RWPE1 (cell line): ENCODE results near the gene ASCC2.
A peak's percentile ranks its signal among the peaks of the same experiment; 100 is the strongest.

Source experiments
- CTCF ChIA-PET: fragments of 350-600 bp; sonication (Branson Sonifier 250); formaldehyde crosslinking; extraction: SDS; loops from one replicate; lab custom pipeline; 2021; lab: Yijun Ruan, JAX
- POLR2A ChIA-PET: fragments of 400-600 bp; formaldehyde crosslinking; extraction: SDS; loops from one replicate; lab custom pipeline; 2020; ENCODE audit warnings: antibody characterized with exemption; ENCODE audit not compliant: low non-redundant PET; lab: Yijun Ruan, JAX
- DNase-seq: peaks from one replicate; pipeline ENCODE4 v3.0.0; 2012; ENCODE audit warnings: low spot score
- H3K27ac ChIP-seq: fragments of 450-650 bp; 2 replicates; pipeline ENCODE4 v1.5.1; 2017
- TF ChIP-seq, protein P1 (sequence below): fragments of 450-650 bp; conservative IDR thresholded peaks from 2 replicates; pipeline ENCODE4 v1.5.1; 2017; ENCODE audit warnings: low read depth, mild to moderate bottlenecking

Gene ASCC2

DNA sequence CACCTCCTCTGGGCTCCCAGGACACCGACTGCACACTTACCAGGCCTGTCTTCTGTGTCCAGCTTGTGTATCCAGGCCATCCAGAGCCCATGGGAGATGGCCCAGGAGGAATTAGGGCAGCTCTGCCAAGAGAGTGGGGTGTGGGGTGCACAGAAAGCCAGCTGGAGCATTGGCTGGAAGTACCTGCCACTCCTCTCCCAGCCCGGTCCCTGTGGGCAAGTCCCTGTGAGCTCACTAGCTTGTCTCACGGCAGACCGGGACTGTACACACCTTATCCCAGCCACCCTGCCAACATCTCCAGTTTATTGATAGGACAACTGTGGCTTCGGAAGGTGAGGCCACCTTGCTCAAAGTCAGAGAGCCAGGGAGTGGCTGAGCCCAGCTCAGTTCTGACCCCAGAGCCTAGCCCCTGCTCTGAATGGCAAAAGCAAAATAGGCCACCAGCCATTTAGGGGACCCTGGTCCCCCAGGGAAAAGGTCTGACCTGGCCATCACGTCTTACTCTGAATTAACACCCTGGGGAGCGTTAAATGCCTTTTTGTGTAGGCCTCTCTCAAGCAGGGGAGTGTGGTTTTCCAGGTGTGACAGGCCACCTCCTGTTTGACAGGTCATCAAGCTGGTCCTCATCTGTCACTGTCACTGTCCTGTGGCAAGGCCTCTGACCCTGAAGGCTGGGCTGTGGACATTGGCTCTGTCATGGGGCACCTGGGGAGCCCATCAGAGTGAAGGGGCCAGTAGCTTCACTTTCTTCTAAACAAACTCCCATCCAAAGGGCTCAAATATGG, 55.8 kb downstream of the ASCC2 start:
- peak overlapping the region; percentile 72 for H3K27ac ChIP-seq
- POLR2A ChIA-PET: no interaction called here
- DNase-seq: no peak
- CTCF ChIA-PET: no interaction called here
- TF ChIP-seq, protein P1, sequence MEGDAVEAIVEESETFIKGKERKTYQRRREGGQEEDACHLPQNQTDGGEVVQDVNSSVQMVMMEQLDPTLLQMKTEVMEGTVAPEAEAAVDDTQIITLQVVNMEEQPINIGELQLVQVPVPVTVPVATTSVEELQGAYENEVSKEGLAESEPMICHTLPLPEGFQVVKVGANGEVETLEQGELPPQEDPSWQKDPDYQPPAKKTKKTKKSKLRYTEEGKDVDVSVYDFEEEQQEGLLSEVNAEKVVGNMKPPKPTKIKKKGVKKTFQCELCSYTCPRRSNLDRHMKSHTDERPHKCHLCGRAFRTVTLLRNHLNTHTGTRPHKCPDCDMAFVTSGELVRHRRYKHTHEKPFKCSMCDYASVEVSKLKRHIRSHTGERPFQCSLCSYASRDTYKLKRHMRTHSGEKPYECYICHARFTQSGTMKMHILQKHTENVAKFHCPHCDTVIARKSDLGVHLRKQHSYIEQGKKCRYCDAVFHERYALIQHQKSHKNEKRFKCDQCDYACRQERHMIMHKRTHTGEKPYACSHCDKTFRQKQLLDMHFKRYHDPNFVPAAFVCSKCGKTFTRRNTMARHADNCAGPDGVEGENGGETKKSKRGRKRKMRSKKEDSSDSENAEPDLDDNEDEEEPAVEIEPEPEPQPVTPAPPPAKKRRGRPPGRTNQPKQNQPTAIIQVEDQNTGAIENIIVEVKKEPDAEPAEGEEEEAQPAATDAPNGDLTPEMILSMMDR: no peak

DNA sequence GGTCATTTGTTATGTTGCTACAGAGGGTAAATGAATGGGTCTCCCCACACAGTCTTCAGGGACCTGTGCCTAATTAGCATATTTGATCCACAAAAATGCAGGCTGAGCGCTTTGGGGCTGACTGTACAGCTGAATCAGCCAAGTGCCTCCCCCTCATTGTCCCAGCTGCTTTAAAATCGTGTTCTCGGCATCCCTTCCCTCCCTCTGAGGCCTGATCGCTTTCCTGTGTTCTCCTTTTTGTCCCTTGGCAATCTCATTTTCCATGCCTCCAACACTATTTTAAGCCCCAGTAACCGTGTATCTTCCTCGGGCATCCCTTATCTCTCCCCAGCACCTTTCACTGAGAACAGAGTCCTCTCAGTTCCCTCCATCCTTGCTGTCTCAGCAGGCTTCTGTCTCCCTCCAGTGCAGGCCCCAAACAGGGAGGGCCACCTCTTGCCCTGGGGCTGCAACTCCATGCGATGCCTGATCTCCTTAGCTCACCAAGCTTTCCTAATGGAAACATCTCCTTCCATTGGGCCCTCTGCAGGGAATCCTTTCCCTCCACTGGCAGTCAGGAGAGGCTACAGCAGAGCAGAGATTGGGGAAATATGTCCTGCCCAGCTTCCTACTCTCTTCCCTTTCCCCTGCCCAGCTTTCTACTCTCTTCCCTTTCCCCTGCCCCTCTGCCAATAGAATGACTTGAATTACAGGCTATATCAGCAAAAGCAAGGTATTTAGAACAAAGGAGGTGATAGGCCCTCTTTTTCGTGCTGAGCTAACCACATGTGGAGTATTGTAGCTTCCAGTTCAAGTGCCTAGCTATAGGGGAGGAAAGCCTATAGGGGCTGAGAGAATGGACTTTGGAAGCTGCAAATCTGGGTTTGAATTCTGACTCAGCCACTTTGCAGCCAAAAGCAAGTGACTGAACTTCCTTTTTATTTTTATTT, 57.1 kb downstream of the ASCC2 start:
- POLR2A ChIA-PET: interaction anchor here (1.1 kb wide), 1 partner anchor 15 kb away, joined by 4 read pairs; the partner anchor contains the start of gene ZMAT5
- peak; percentile 67 for DNase-seq
- CTCF ChIA-PET: no interaction called here
- TF ChIP-seq, protein P1: no peak
- peak overlapping the region; percentile 72 for H3K27ac ChIP-seq

DNA sequence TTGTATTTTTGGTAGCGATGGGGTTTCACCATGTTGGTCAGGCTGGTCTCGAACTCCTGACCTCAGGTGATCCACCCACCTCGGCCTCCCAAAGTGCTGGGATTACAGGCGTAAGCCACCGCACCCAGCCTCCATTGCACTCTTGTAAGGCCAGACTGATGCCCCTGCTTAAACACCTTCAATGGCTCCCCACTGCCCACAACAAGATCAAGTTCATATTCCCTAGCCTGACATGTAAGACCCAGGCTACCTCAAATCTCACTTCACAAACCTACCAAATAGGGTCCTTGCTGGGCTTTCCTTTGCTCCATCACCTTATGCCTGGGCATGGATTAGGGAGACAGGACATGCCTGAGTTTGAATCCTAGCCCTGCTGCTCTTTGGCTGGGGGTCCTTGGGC, 57.9 kb downstream of the ASCC2 start:
- POLR2A ChIA-PET: no interaction called here
- CTCF ChIA-PET: no interaction called here
- peak overlapping the region; percentile 72; the same call in 1 of the 2 replicates for H3K27ac ChIP-seq

DNA sequence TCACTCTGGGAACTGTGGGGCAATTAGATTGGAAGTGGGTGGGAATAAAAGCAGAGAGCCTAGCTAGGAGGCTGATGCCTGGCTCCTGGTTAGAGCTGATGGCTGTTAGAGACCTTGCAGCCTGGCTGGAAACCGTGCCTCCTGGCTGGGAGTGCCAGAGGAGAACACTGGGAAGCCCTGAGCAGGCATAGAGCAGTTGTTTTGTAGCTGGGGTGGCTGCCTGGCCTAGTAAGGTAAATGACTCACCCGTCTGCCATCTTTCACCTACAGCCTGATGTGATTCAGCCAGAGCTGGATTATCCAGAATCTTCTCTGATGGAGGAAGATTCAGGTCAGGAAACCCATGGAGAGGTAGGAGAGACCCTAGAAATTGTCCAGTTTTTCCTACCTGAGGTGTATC, 64.8 kb downstream of the ASCC2 start:
- TF ChIP-seq, protein P1: no peak
- DNase-seq: peak; percentile 67
- H3K27ac ChIP-seq: peak overlapping the region; percentile 80
- ChIA-PET CTCF (interaction anchor here (1.4 kb wide), 1 partner anchor 11 kb away, joined by 6 read pairs; no protein-coding TSS in a partner anchor), POLR2A (interaction anchor here (0.6 kb wide), 2 partner anchors 93 to 111 kb away, joined by 3 to 6 read pairs; no protein-coding TSS in a partner anchor)

More for the DNA sequence above, 57.9 kb downstream of the ASCC2 start:
- TF ChIP-seq, protein P1: no peak
- DNase-seq: no peak

DNA sequence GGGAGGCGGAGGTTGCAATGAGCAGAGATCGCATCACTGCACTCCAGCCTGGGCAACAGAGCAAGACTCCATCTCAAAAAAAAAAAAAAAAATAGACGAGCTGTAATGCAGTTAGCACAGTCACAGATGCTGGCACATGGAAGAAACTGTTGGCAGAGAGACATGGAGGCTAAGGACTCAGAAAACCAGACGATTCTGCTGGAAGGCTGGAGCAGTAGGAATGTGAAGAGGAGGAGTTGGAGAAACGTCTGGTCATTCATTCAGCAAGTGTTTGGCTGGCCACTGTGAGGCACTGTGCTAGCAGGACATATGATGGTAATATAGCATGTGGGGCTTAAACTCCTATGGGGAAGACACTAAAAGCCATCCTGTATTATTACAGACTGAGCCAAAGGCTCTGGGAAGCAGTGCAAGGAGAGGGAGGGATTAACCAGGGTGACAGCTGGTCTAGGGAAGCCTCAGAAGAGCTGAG, 65.9 kb downstream of the ASCC2 start:
- TF ChIP-seq, protein P1: no peak
- ChIA-PET POLR2A (no interaction called here), CTCF (interaction anchor here (0.6 to 1.4 kb wide), 2 partner anchors 10 to 12 kb away, joined by 5 to 6 read pairs; no protein-coding TSS in a partner anchor)
- DNase-seq: no peak
- peak overlapping the region; percentile 80 for H3K27ac ChIP-seq

DNA sequence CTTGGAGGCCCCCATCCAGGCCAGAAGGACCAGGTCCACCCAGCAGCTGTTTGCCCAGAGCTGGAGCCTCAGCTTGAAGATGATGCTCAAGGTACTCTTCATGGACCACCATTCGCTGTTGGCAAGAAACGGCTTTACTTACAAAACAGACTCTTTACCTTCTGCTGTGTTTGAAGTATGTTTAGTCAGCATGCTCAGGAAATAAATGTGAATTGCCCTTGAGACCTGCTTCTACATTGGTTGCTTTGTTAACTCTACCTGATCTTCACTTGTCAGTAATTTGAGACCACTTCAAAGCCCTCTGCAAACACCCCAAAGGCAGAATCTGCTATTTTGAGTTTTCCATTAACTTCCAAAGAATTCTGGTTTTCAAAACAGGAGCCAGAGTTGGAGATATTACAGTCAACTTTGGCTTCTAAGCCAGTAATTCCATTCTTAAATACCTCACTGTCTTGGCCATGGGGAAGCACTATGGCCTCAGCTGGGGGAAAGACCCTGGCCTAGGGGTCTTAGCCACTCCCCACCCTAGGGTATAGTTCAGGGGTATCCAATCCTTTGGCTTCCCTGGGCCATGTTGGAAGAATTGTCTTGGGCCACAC, 68.3 kb downstream of the ASCC2 start:
- H3K27ac ChIP-seq: no peak overlapping the region
- CTCF ChIA-PET: interaction anchor here (0.6 kb wide), 2 partner anchors 89 to 100 kb away, joined by 3 to 4 read pairs; no protein-coding TSS in a partner anchor
- DNase-seq: no peak
- POLR2A ChIA-PET: no interaction called here
- TF ChIP-seq, protein P1: no peak
